Sigmoid colon (tissue), 7 donors: ENCODE measurements around the gene MLKL. TPM values are rescaled to one million over a fixed set of nuclear protein-coding genes. Genes with fewer than 3 reads are reported as not detected.

ENCODE experiments used
- DNase-seq: peaks from one replicate; pipeline ENCODE4 v3.0.0-alpha.2; 2019
- H3K27ac ChIP-seq, 4 donors: fragments of 200-600 bp; sonication (generic); one replicate each; pipeline ENCODE4 v1.5.1; 2016 to 2019; ENCODE audit warnings: mild to moderate bottlenecking in 1 of 4
- H3K27me3 ChIP-seq, 3 donors: fragments of 200-600 bp; sonication (generic); one replicate each; pipeline ENCODE4 v1.5.1; 2019; ENCODE audit warnings: mild to moderate bottlenecking in 1 of 3
- H3K36me3 ChIP-seq, 4 donors: fragments of 200-600 bp; sonication (generic); one replicate each; pipeline ENCODE4 v1.5.1; 2016 to 2019
- H3K4me1 ChIP-seq, 4 donors: fragments of 200-600 bp; sonication (generic); one replicate each; pipeline ENCODE4 v1.5.1; 2017 to 2019
- H3K4me3 ChIP-seq, 4 donors: fragments of 200-600 bp; sonication (generic); one replicate each; pipeline ENCODE4 v1.5.1; 2017 to 2019; ENCODE audit warnings: mild to moderate bottlenecking in 2 of 4, moderate library complexity in 1 of 4
- H3K9me3 ChIP-seq, 4 donors: fragments of 200-600 bp in 3 of 4; sonication (generic) in 3 of 4; one replicate each; pipeline versions ENCODE4 v1.5.1 to v1.6.1; 2013 to 2019
- CTCF ChIP-seq, 4 experiments: fragments of 450-650 bp in 3 of 4; fragments of 200-600 bp in 1 of 4; IDR thresholded peaks; one replicate each; pipeline ENCODE4 v1.5.1; 2016 to 2019; ENCODE audit warnings: antibody characterized with exemption in 4 of 4, mild to moderate bottlenecking in 3 of 4, moderate library complexity in 2 of 4
- EP300 ChIP-seq, 4 donors: sonication (generic); formaldehyde crosslinking; IDR thresholded peaks; one replicate each; pipeline ENCODE4 v1.6.1; 2017; ENCODE audit warnings: antibody characterized with exemption in 4 of 4
- POLR2A ChIP-seq, 2 donors: fragments of 450-650 bp; IDR thresholded peaks; one replicate each; pipeline ENCODE4 v1.6.1; 2016; ENCODE audit warnings: antibody characterized with exemption in 2 of 2, mild to moderate bottlenecking in 2 of 2, moderate library complexity in 2 of 2
- POLR2AphosphoS5 ChIP-seq, 4 donors: sonication (generic); formaldehyde crosslinking; IDR thresholded peaks; one replicate each; pipeline ENCODE4 v1.6.1; 2017; ENCODE audit warnings: antibody characterized with exemption in 4 of 4
- WGBS, 2 donors: extraction: QIAGEN DNeasy Blood & Tissue Kit; methylation state at CpG; one replicate each; pipeline ENCODE4 v1.1.7; 2013; 5-methylcytosine and 5-hydroxymethylcytosine counted together
- intact Hi-C: fragments of 100-400 bp; cut with DNase I; formaldehyde crosslinking; loops from one replicate; pipeline ENCODE4 v1.15.1; 2023
- polyA plus RNA-seq, 3 donors: library from polyadenylated mRNA; stranded (reverse); fragments of 200-250 nt; gene quantifications; one replicate each; pipeline ENCODE4 v1.2.3, GENCODE V29; 2013
- total RNA-seq, 4 donors: library from RNA; depleted of rRNA; stranded (reverse); fragments of >200 nt; gene quantifications; one replicate each; pipeline ENCODE4 v1.1.0, GENCODE V29; 2016
- donor health status: healthy with polysubstance abuse.
- donor health status: Bipolar disorder and iron deficiency.
- donor health status: healthy.

MLKL gene
- total and polyA plus RNA-seq, 7 donors, result 5.0 to 26.5 (median 8.4) TPM

- intact Hi-C loops, result no loop called here
- H3K36me3 ChIP-seq, result peaks cover 9 to 49% (median 23%) of the 10 kb centered on the region in 4 donors
- H3K4me1 ChIP-seq, result no peaks in the 10 kb centered on the region
- no peaks in the 10 kb centered on the region for H3K27me3 ChIP-seq
- H3K4me3 ChIP-seq, result no peak overlapping the region
- no peak for TF ChIP-seq POLR2AphosphoS5 (IDR thresholded peaks at IDR 0.05)
- no peak for TF ChIP-seq CTCF (IDR thresholded peaks at IDR 0.05)
- no peak for TF ChIP-seq EP300 (IDR thresholded peaks at IDR 0.05)
- TF ChIP-seq POLR2A (IDR thresholded peaks at IDR 0.05), result no peak
- DNase-seq, result no peak
- 95% methylated on average over 4 of the region's 4 CpGs for WGBS, 2 donors
- H3K9me3 ChIP-seq, result no peaks in the 10 kb centered on the region
- H3K27ac ChIP-seq, result no peak overlapping the region
Measured at GRCh38 chr16:74622005-74622404, 78.7 kb downstream of the MLKL start.

Other genes with a start within 250 kb of the MLKL start
- gene GLG1, start 93.7 kb downstream of the MLKL start, total RNA-seq, result 100 to 1,000 TPM in 2 of 4 donors, 10 to 100 TPM in 2; 78.7 to 138 (median 98.3) TPM
- gene GLG1, start 93.7 kb downstream of the MLKL start, polyA plus RNA-seq, result 10 to 100 TPM in 1 of 3 donors, 1 to 10 TPM in 2; 4.2 to 59.2 (median 9.2) TPM
- 10 to 100 TPM in 2 of 4 donors, 1 to 10 TPM in 2; 8.0 to 14.6 (median 10.4) TPM for gene RFWD3, start 34.0 kb downstream of the MLKL start, total RNA-seq
- 10 to 100 TPM in 1 of 3 donors, 1 to 10 TPM in 2; 4.2 to 14.9 (median 9.0) TPM for gene RFWD3, start 34.0 kb downstream of the MLKL start, polyA plus RNA-seq
- 1 to 10 TPM in 1 of 4 donors, under 1 TPM in 1, not detected in 2; 0.71 to 2.2 TPM for gene FA2H, start 74.0 kb upstream of the MLKL start, total RNA-seq
- gene FA2H, start 74.0 kb upstream of the MLKL start, polyA plus RNA-seq, result 10 to 100 TPM in 2 of 3 donors, 1 to 10 TPM in 1; 6.0 to 31.0 (median 11.3) TPM